GM19238 (cell line): ENCODE results near the gene NDST1.

Experiments used
- DNase-seq: peaks from one replicate; pipeline ENCODE4 v3.0.0; 2011; ENCODE audit warnings: low spot score; ENCODE audit not compliant: insufficient read length

Gene NDST1

DNA sequence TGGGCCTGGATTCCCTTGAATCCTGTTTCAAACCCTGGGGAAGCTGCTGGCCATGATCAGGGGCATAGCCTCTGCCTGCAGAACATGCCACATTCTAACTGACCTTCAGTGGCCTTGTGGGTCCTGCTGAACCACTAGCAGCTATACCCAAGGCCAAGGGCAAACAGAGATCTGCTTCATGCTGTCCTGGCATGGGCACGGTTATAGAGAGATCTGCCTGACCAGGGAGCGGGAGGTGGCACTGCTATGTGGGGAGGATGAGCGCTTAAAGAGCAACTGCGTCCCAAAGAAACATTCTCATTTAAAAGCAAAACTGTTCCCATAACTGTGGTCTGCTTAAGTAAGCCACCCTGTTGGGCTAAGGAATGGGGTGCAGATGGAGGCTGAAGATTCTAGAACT lies 96.1 kb downstream of the NDST1 start:
- no peak for DNase-seq

- no peak for DNase-seq
Measured at GRCh38 chr5:150604894-150605440, 97.0 kb downstream of the NDST1 start.

DNA sequence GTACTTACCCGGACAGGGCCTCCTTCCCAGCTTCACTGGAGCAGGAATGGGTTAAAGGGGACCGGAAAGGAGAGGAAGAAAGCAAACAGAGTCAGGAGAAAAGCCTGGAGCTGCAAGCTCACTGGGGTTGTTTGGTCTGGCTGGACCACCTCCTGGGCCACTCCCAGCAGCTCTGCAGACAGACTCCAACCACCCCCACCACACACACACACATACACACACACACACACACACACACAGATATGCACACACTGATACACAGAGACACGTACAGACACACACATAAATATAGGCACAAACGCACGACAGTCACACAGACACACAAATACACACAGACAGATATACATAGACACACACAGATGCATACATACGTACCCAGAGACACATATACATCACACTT lies 97.6 kb downstream of the NDST1 start:
- DNase-seq = no peak

DNA sequence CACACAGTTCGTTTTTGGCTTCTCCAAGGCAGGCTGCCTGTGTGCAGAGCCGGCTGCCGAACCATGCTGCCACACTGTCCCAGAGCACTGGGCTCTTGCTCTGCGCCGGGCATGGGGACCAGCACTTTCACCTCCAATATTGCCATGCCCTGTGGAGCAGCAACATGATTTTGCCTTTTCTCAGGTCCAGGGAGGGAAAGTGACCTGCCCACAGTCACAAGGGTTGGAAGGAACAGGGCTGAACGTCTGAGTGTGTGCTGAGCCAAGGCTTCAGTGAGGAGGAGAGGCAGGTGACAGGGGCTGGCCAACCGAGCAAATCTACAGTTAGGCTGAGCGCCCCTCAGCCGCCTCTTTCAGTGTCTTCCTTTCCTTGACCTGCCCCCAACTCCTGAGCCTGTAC lies 98.5 kb downstream of the NDST1 start:
- no peak for DNase-seq

DNA sequence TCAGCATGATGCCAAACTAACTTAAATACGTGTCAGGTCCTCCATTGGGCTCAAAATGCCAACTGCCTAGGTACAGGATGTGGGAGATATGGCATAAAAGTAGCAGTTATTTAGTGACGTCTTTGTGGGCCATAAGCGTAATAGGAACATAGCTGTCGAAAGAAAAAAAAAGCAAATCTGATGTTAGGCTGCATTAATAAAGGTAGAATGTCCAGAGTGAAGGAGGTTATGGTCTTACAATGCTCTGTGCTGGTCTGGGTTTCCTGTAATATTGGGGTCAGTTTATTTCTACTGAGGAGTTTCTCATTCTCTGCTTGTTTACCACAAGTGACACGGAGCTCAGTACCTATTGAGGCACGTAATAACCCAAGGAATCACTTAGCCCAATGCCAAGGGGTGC lies 99.2 kb downstream of the NDST1 start:
- no peak for DNase-seq
